NT2/D1 (cell line): Measurements from ENCODE around the gene GPR35.

Source experiments
- SUZ12 ChIP-seq: IDR thresholded peaks from 2 replicates; pipeline ENCODE4 v1.6.1; 2011; ENCODE audit not compliant: insufficient read length, insufficient read depth; ENCODE audit errors: extremely low read depth
- YY1 ChIP-seq: IDR thresholded peaks from 2 replicates; pipeline ENCODE4 v1.6.1; 2011; ENCODE audit not compliant: insufficient read length, insufficient read depth
- ZNF274 ChIP-seq: IDR thresholded peaks from 2 replicates; pipeline ENCODE4 v1.6.1; 2011; ENCODE audit warnings: mild to moderate bottlenecking, low read depth, low read length

- TF ChIP-seq YY1 (no peak), ZNF274 (no peak), SUZ12 (no peak)
Measured at GRCh38 chr2:240629968-240630770, 4.9 kb downstream of the GPR35 start.
